ENCODE data around the gene INPP5D.

DNA sequence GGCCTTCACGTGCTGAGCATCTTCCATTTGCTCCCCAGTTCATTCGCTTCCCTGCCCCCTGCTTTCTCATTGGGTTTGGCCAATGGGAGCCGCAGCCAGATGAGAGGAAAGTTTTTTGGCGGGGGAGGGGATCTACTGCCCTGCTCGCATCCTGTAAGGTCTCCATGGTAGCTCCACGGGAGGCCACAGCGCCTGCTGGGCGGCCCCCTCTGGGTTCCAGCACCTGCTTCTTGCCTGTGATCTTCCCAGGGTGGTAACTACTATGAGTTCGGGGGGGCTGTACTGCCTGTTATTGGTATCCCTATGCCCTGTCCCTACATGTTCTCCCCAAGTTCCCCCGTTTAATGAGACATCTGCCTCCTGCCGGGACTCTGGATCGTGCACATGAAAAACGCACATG lies 57.2 kb downstream of the INPP5D start:
- TF ChIP-seq, protein P1, sequence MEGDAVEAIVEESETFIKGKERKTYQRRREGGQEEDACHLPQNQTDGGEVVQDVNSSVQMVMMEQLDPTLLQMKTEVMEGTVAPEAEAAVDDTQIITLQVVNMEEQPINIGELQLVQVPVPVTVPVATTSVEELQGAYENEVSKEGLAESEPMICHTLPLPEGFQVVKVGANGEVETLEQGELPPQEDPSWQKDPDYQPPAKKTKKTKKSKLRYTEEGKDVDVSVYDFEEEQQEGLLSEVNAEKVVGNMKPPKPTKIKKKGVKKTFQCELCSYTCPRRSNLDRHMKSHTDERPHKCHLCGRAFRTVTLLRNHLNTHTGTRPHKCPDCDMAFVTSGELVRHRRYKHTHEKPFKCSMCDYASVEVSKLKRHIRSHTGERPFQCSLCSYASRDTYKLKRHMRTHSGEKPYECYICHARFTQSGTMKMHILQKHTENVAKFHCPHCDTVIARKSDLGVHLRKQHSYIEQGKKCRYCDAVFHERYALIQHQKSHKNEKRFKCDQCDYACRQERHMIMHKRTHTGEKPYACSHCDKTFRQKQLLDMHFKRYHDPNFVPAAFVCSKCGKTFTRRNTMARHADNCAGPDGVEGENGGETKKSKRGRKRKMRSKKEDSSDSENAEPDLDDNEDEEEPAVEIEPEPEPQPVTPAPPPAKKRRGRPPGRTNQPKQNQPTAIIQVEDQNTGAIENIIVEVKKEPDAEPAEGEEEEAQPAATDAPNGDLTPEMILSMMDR (IDR thresholded peaks at IDR 0.05; ENCODE audit: insufficient read depth, low read depth, low read length) = no peak
- TF ChIP-seq EZH2 (IDR thresholded peaks at IDR 0.05; ENCODE audit: insufficient read depth, low read length) = no peak
